CD4-positive, alpha-beta T cell (primary cell): ENCODE results near the gene TNFRSF18. TPM values are rescaled to one million over a fixed set of nuclear protein-coding genes. Genes with fewer than 3 reads are reported as not detected.

Experiments
- ATAC-seq: fragments of 200-7000 bp; cut with Tn5 transposase; one replicate; pipeline ENCODE4 v1.10.0; 2022; ENCODE audit warnings: mild to moderate bottlenecking; ENCODE audit not compliant: poor library complexity
- CTCF ChIA-PET: fragments of 350-600 bp; sonication (Branson Sonifier 250); formaldehyde crosslinking; loops from one replicate; lab custom pipeline; 2021; ENCODE audit warnings: antibody characterized with exemption, inconsistent platforms; lab: Charles Lee
- POLR2A ChIA-PET: fragments of 350-600 bp; sonication (Branson Sonifier 250); formaldehyde crosslinking; loops from one replicate; lab custom pipeline; 2021; ENCODE audit warnings: antibody characterized with exemption, inconsistent platforms; lab: Charles Lee
- DNase-seq, 14 experiments: peaks; one replicate each; pipeline ENCODE4 v3.0.0-alpha.2; 2013 to 2020; ENCODE audit warnings: mixed read lengths in 2 of 14
- H3K27ac ChIP-seq, 2 donors: one replicate each; pipeline versions ENCODE4 v1.5.1 to v1.7.0; 2013; ENCODE audit warnings: low read length in 2 of 2, low read depth in 1 of 2, mild to moderate bottlenecking in 1 of 2
- H3K27me3 ChIP-seq, 2 experiments: 1 replicate in 1 of 2; 2 replicates in 1 of 2; pipeline versions ENCODE4 v1.6.1 to v1.7.0; 2013; ENCODE audit warnings: low read length in 2 of 2, control low read depth in 1 of 2, mild to moderate bottlenecking in 1 of 2, moderate library complexity in 1 of 2; ENCODE audit not compliant: insufficient read depth in 2 of 2, control insufficient read depth in 1 of 2
- H3K36me3 ChIP-seq: one replicate; pipeline ENCODE4 v1.6.1; 2013; ENCODE audit warnings: low read length, control low read depth; ENCODE audit not compliant: insufficient read depth
- H3K4me1 ChIP-seq: one replicate; pipeline ENCODE4 v1.6.1; 2013; ENCODE audit warnings: low read length, control low read depth; ENCODE audit not compliant: insufficient read depth
- H3K4me3 ChIP-seq: one replicate; pipeline ENCODE4 v1.5.1; 2013; ENCODE audit warnings: mild to moderate bottlenecking, low read length, moderate library complexity
- H3K9me3 ChIP-seq, 2 experiments: 1 replicate in 1 of 2; 2 replicates in 1 of 2; pipeline versions ENCODE4 v1.6.1 to v1.7.0; 2013; ENCODE audit warnings: low read length in 2 of 2, mild to moderate bottlenecking in 2 of 2, control low read depth in 1 of 2, moderate library complexity in 1 of 2; ENCODE audit not compliant: control insufficient read depth in 1 of 2, insufficient read depth in 1 of 2
- H3K27ac Mint-ChIP-seq: one replicate; pipeline ENCODE4 v1.8.0; 2020; ENCODE audit warnings: mixed read lengths
- H3K27me3 Mint-ChIP-seq: one replicate; pipeline ENCODE4 v1.8.0; 2021; ENCODE audit warnings: mixed read lengths
- H3K36me3 Mint-ChIP-seq: one replicate; pipeline ENCODE4 v1.8.0; 2021; ENCODE audit warnings: low read depth, mixed read lengths
- H3K4me1 Mint-ChIP-seq: one replicate; pipeline ENCODE4 v1.8.0; 2021; ENCODE audit warnings: low read depth, mixed read lengths
- H3K4me3 Mint-ChIP-seq: one replicate; pipeline ENCODE4 v1.8.0; 2020; ENCODE audit warnings: mild to moderate bottlenecking, mixed read lengths
- H3K9me3 Mint-ChIP-seq: one replicate; pipeline ENCODE4 v1.8.0; 2020; ENCODE audit warnings: mixed read lengths
- CTCF ChIP-seq: fragments of 200-600 bp; IDR thresholded peaks from one replicate; pipeline ENCODE4 v1.8.0; 2022; ENCODE audit warnings: antibody characterized with exemption, mild to moderate bottlenecking
- intact Hi-C, 2 experiments: fragments of 100-400 bp; cut with DNase I in 1 of 2; cut with micrococcal nuclease in 1 of 2; formaldehyde crosslinking; loops; one replicate each; pipeline versions ENCODE4 v1.15.1 to v1.9.0; 2023 to 2025; cut with DNase I, micrococcal nuclease
- total RNA-seq, 174 experiments: library from RNA in 2 of 174; stranded (reverse) in 2 of 174; gene quantifications; one replicate each; pipeline ENCODE4 v1.2.3 and lab custom pipeline; 2021 to 2026

The TNFRSF18 gene
- total RNA-seq, 2 experiments from 2014 or later, result 14.8 to 17.8 TPM

DNA sequence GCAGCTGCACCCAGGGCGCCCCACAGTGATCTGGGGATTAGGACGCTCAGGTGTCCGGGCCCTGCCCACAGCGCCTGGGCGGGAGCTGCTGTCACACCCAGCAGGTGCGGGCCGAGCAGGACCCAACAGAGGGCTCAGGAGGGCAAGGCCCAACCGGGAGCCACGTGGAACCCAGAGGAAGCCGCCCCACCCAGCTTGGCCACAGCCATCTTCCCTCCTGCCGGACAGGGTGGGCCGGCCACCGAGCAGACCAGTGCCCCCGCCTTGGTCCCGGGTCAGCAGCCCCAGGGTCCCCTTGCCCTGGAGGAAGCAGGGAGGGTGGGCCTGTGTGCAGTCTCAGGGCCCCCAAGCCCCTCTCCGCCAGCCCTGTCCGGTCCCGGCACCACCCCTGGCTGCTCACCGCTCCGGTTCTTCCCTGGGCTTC is 39.0 kb downstream of the TNFRSF18 start:
- Mint-ChIP-seq H3K4me1 (peaks cover 4% of the 10 kb centered on the region), H3K27me3 (peaks cover 9% of the 10 kb centered on the region), H3K4me3 (no peak overlapping the region), H3K27ac (no peak overlapping the region), H3K36me3 (no peaks in the 10 kb centered on the region), H3K9me3 (no peaks in the 10 kb centered on the region)
- TF ChIP-seq CTCF, result no peak
- intact Hi-C loops, result no loop called here
- POLR2A ChIA-PET, result no interaction called here
- CTCF ChIA-PET, result no interaction called here
- DNase-seq (no peak), ATAC-seq (no peak)
- peaks cover 0 to 14% of the 10 kb centered on the region in 2 experiments for H3K9me3 ChIP-seq
- no peaks in the 10 kb centered on the region for H3K36me3 ChIP-seq
- no peak overlapping the region for H3K4me3 ChIP-seq
- H3K27me3 ChIP-seq, result peaks cover 0 to 5% of the 10 kb centered on the region in 2 experiments
- H3K27ac ChIP-seq, result no peak overlapping the region
- peaks cover 31% of the 10 kb centered on the region for H3K4me1 ChIP-seq

DNA sequence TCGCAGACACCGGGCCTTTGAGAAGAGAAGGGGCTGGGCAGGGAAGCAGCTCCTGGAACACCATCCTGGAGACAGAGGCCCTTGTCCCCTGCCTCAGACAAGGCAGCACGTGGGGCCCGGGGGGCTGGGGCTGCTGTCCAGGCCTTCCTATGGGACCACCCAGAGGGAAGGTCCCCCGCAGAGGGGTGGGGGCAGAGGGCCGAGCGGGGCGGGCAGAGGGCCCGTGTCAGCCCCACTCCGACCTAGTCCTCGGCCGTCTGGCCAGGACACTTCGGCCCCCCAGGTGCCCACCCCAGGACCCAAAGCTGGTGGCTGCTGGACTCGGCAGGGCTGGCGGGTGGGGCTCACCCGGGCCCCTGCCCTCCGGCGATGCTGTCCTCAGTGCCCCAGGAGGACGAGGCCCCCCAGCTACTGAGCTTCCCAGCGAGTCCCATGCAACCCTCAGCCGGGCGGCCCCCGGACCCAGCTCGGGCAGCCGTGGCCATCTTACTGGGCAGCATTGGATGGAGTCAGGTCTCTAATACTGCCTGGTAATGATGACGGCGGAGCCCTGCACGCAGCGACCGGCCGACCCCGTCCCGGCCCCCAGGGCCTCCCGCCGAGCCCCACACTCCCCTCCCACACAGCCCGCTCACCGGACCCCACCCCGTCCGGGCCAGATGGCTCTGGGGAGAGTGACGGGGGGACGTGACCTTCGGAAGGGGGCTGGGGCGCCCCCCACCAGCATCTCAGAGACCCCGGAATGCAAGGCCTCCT is 39.6 kb downstream of the TNFRSF18 start:
- H3K27me3 ChIP-seq, result peaks cover 0 to 5% of the 10 kb centered on the region in 2 experiments
- ATAC-seq, result no peak

DNA sequence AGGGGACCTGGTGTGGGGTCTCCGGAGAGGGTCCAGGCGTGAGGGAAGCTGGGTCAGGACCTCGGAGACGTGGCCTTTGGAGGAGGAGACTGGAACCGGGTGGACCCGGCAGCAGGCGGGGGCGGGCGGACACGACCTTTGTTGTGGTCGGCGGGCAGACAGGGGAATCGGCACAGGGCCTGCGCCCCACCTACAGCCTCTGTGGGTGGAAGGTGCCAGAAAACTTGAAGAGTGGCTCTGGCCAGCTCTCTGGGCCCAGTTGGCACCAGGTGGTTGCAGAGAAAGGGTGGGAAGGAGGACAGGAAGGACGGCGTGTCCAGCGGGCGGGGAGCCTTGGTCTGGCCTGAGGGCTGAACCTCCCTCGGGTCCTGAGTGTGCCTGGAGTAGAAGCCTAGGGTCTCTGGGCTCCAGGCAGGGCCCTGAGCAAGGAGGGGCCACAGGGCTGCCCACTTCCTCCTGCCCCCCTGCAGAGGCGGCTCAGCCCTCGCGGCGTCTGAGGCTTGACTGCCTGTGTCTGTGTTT is 40.4 kb downstream of the TNFRSF18 start:
- Mint-ChIP-seq H3K27me3 (peaks cover 5% of the 10 kb centered on the region), H3K4me1 (no peaks in the 10 kb centered on the region), H3K27ac (no peak overlapping the region), H3K9me3 (no peaks in the 10 kb centered on the region), H3K4me3 (no peak overlapping the region), H3K36me3 (no peaks in the 10 kb centered on the region)
- Histone ChIP-seq H3K27ac (no peak overlapping the region), H3K27me3 (no peaks in the 10 kb centered on the region), H3K36me3 (no peaks in the 10 kb centered on the region), H3K9me3 (peaks cover 0 to 14% of the 10 kb centered on the region in 2 experiments), H3K4me1 (peaks cover 16% of the 10 kb centered on the region), H3K4me3 (no peak overlapping the region)
- intact Hi-C loops, result no loop called here
- POLR2A ChIA-PET, result no interaction called here
- TF ChIP-seq CTCF, result no peak
- CTCF ChIA-PET, result no interaction called here
- no peak for ATAC-seq
- DNase-seq, result no peak

More for the DNA sequence above, 39.6 kb downstream of the TNFRSF18 start:
- no peak overlapping the region for H3K27ac ChIP-seq
- Mint-ChIP-seq H3K4me1 (no peaks in the 10 kb centered on the region), H3K4me3 (no peak overlapping the region), H3K9me3 (no peaks in the 10 kb centered on the region), H3K27ac (no peak overlapping the region), H3K27me3 (peaks cover 5% of the 10 kb centered on the region), H3K36me3 (no peaks in the 10 kb centered on the region)
- H3K9me3 ChIP-seq, result peaks cover 0 to 14% of the 10 kb centered on the region in 2 experiments
- no peak for TF ChIP-seq CTCF
- intact Hi-C loops, result no loop called here
- no peak overlapping the region for H3K4me3 ChIP-seq
- no peak for DNase-seq
- H3K36me3 ChIP-seq, result no peaks in the 10 kb centered on the region
- ChIA-PET CTCF (no interaction called here), POLR2A (no interaction called here)
- H3K4me1 ChIP-seq, result peaks cover 25% of the 10 kb centered on the region
